Hepatocyte (in vitro differentiated cells): ENCODE results near the gene CD28. TPM values are rescaled to one million over a fixed set of nuclear protein-coding genes. Genes with fewer than 3 reads are reported as not detected.

Experiments used
- DNase-seq: peaks from one replicate; pipeline ENCODE4 v3.0.0-alpha.2; 2016; ENCODE audit warnings: low spot score
- H2AFZ ChIP-seq: fragments of 200-600 bp; sonication (generic); 2 replicates; pipeline ENCODE4 v1.6.0; 2016; ENCODE audit warnings: antibody characterized with exemption, mild to moderate bottlenecking
- H3K27ac ChIP-seq: fragments of 200-600 bp; sonication (generic); 2 replicates; pipeline ENCODE4 v1.5.1; 2016; ENCODE audit warnings: mild to moderate bottlenecking
- H3K27me3 ChIP-seq: fragments of 200-600 bp; sonication (generic); 2 replicates; pipeline ENCODE4 v1.6.1; 2016
- H3K36me3 ChIP-seq: fragments of 200-600 bp; sonication (generic); replicated peaks from 2 replicates; pipeline ENCODE4 v1.5.1; 2016; ENCODE audit warnings: low read depth; ENCODE audit not compliant: insufficient read depth
- H3K4me1 ChIP-seq: fragments of 200-600 bp; sonication (generic); 2 replicates; pipeline ENCODE4 v1.5.1; 2016; ENCODE audit warnings: mild to moderate bottlenecking, moderate library complexity; ENCODE audit not compliant: insufficient read depth
- H3K4me2 ChIP-seq: fragments of 200-600 bp; sonication (generic); 2 replicates; pipeline ENCODE4 v1.6.0; 2016
- H3K4me3 ChIP-seq: fragments of 200-600 bp; sonication (generic); 2 replicates; pipeline ENCODE4 v1.5.1; 2016; ENCODE audit warnings: mild to moderate bottlenecking
- H3K79me2 ChIP-seq: fragments of 200-600 bp; sonication (generic); 2 replicates; pipeline ENCODE4 v1.6.0; 2017; ENCODE audit warnings: mild to moderate bottlenecking
- H3K9me2 ChIP-seq: fragments of 200-600 bp; sonication (generic); replicated peaks from 2 replicates; pipeline ENCODE4 v1.6.0; 2017; ENCODE audit warnings: mild to moderate bottlenecking; ENCODE audit not compliant: insufficient read depth
- H3K9me3 ChIP-seq: fragments of 200-600 bp; sonication (generic); 2 replicates; pipeline ENCODE4 v1.5.1; 2016; ENCODE audit warnings: low read depth, mild to moderate bottlenecking
- H4K20me1 ChIP-seq: fragments of 200-600 bp; sonication (generic); 2 replicates; pipeline ENCODE4 v1.6.0; 2016; ENCODE audit warnings: mild to moderate bottlenecking; ENCODE audit not compliant: insufficient read depth, poor library complexity, severe bottlenecking
- CTCF ChIP-seq: fragments of 200-600 bp; sonication (generic); IDR thresholded peaks from 2 replicates; pipeline ENCODE4 v1.5.1; 2016; ENCODE audit warnings: antibody characterized with exemption, mild to moderate bottlenecking; ENCODE audit not compliant: poor library complexity
- EZH2 ChIP-seq: fragments of 200-600 bp; sonication (generic); IDR thresholded peaks from 2 replicates; pipeline ENCODE4 v1.6.1; 2016; ENCODE audit warnings: antibody characterized with exemption, mild to moderate bottlenecking, borderline replicate concordance
- EZH2phosphoT487 ChIP-seq: fragments of 200-600 bp; sonication (generic); IDR thresholded peaks from one replicate; pipeline ENCODE4 v1.6.1; 2018; ENCODE audit warnings: antibody characterized with exemption, mild to moderate bottlenecking, low read depth, moderate library complexity; ENCODE audit not compliant: unreplicated experiment, severe bottlenecking
- WGBS: methylation state at CpG from one replicate; pipeline ENCODE4 v1.1.6; 2016; ENCODE audit warnings: low lambda C conversion rate; ENCODE audit errors: missing lambda C conversion rate; 5-methylcytosine and 5-hydroxymethylcytosine counted together
- polyA plus RNA-seq: library from polyadenylated mRNA; unstranded; fragments of >200 nt; fragmentation: Nextera tagmentation; extraction: Ambion mirVana; gene quantifications from 2 replicates; pipeline ENCODE4 v1.2.1, GENCODE V29; 2016
- total RNA-seq: library from RNA; depleted of rRNA; stranded (reverse); fragments of >200 nt; gene quantifications from 2 replicates; pipeline ENCODE4 v1.2.3, GENCODE V29; 2014

CD28 gene
- total and polyA plus RNA-seq, 2 experiments from 2014 or later: not detected

GRCh38 chr2:203730883-203731282, 24.4 kb downstream of the CD28 start:
- H3K4me2 ChIP-seq: no peak overlapping the region
- TF ChIP-seq EZH2: no peak
- no peak for TF ChIP-seq CTCF
- no peak for TF ChIP-seq EZH2phosphoT487
- H3K27me3 ChIP-seq: no peaks in the 10 kb centered on the region
- H3K9me3 ChIP-seq: no peaks in the 10 kb centered on the region
- WGBS: 98% methylated on average over 2 of the region's 2 CpGs
- H3K27ac ChIP-seq: no peak overlapping the region
- no peaks in the 10 kb centered on the region for H3K36me3 ChIP-seq
- H3K4me1 ChIP-seq: no peaks in the 10 kb centered on the region
- no peaks in the 10 kb centered on the region for H3K9me2 ChIP-seq
- no peaks in the 10 kb centered on the region for H4K20me1 ChIP-seq
- no peak overlapping the region for H2AFZ ChIP-seq
- no peak overlapping the region for H3K4me3 ChIP-seq
- no peak for DNase-seq
- no peaks in the 10 kb centered on the region for H3K79me2 ChIP-seq

- no peaks in the 10 kb centered on the region for H3K36me3 ChIP-seq
- H3K79me2 ChIP-seq: no peaks in the 10 kb centered on the region
- H3K9me3 ChIP-seq: no peaks in the 10 kb centered on the region
- H3K9me2 ChIP-seq: no peaks in the 10 kb centered on the region
- no peak overlapping the region for H3K4me2 ChIP-seq
- no peaks in the 10 kb centered on the region for H4K20me1 ChIP-seq
- H3K4me1 ChIP-seq: no peaks in the 10 kb centered on the region
- H3K27me3 ChIP-seq: no peaks in the 10 kb centered on the region
- WGBS: 84% methylated on average over 6 of the region's 6 CpGs
- no peak overlapping the region for H3K27ac ChIP-seq
- DNase-seq: no peak
- TF ChIP-seq EZH2 (no peak), CTCF (no peak), EZH2phosphoT487 (no peak)
- H3K4me3 ChIP-seq: no peak overlapping the region
- H2AFZ ChIP-seq: no peak overlapping the region
These were observed 25.9 kb downstream of the CD28 start for GRCh38 chr2:203732092-203732952.

- Histone ChIP-seq H3K27me3 (no peaks in the 10 kb centered on the region), H3K4me1 (no peaks in the 10 kb centered on the region), H3K9me2 (no peaks in the 10 kb centered on the region), H3K4me3 (no peak overlapping the region), H3K27ac (no peak overlapping the region), H3K36me3 (no peaks in the 10 kb centered on the region), H2AFZ (no peak overlapping the region), H3K4me2 (no peak overlapping the region), H4K20me1 (no peaks in the 10 kb centered on the region), H3K9me3 (no peaks in the 10 kb centered on the region), H3K79me2 (no peaks in the 10 kb centered on the region)
- TF ChIP-seq EZH2 (no peak), CTCF (no peak), EZH2phosphoT487 (no peak)
- 86% methylated on average over 3 of the region's 3 CpGs for WGBS
- no peak for DNase-seq
These were observed 26.6 kb downstream of the CD28 start for GRCh38 chr2:203732953-203733510.
